Duodenal mucosa (tissue), 2 donors: ENCODE measurements around the gene SP100.

ENCODE experiments used
- H3K27ac ChIP-seq: one replicate; pipeline ENCODE4 v1.7.0; 2013; ENCODE audit warnings: low read depth, low read length
- H3K27me3 ChIP-seq, 2 donors: one replicate each; pipeline ENCODE4 v1.7.0; 2013; ENCODE audit warnings: low read length in 2 of 2, control low read depth in 1 of 2; ENCODE audit not compliant: insufficient read depth in 2 of 2, control insufficient read depth in 1 of 2
- H3K36me3 ChIP-seq, 2 donors: one replicate each; pipeline ENCODE4 v1.7.0; 2013; ENCODE audit warnings: low read length in 2 of 2, control low read depth in 1 of 2; ENCODE audit not compliant: insufficient read depth in 2 of 2, control insufficient read depth in 1 of 2
- H3K4me1 ChIP-seq, 2 donors: one replicate each; pipeline ENCODE4 v1.7.0; 2013; ENCODE audit warnings: low read length in 2 of 2, control low read depth in 1 of 2; ENCODE audit not compliant: insufficient read depth in 2 of 2, control insufficient read depth in 1 of 2
- H3K4me3 ChIP-seq, 2 donors: one replicate each; pipeline ENCODE4 v1.7.0; 2013; ENCODE audit warnings: low read length in 2 of 2, low read depth in 1 of 2
- H3K9ac ChIP-seq, 2 donors: one replicate each; pipeline ENCODE4 v1.7.0; 2013; ENCODE audit warnings: low read length in 2 of 2, low read depth in 1 of 2
- H3K9me3 ChIP-seq, 2 donors: one replicate each; pipeline ENCODE4 v1.7.0; 2013; ENCODE audit warnings: low read length in 2 of 2, control low read depth in 1 of 2; ENCODE audit not compliant: control insufficient read depth in 1 of 2

SP100 gene

DNA sequence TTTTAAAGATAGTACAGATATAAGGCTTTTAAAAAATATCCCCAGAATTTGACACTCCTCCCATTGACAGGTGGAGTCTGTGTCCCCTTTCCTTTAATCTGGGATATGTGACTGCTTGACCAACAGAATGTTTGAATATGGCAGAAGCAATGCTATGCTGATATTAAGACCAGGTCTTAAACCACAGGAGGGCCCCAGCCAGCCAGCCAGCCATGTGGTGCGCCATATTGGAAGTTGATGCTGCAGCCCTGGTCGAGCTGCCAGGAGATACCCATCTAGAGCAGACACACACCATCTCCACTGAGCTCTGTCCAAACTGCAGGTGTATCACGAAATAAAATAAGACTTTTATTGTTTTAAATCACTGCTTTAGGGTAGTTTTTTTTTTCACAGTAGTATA, 174.3 kb downstream of the SP100 start:
- Histone ChIP-seq H3K4me1 (peaks cover 0 to 3% of the 10 kb centered on the region in 2 donors), H3K27ac (no peak overlapping the region), H3K9ac (no peak overlapping the region), H3K4me3 (no peak overlapping the region), H3K27me3 (no peaks in the 10 kb centered on the region), H3K9me3 (no peaks in the 10 kb centered on the region), H3K36me3 (no peaks in the 10 kb centered on the region)

GRCh38 chr2:230591850-230592249, 175.8 kb downstream of the SP100 start:
- no peak overlapping the region for H3K4me3 ChIP-seq
- no peak overlapping the region for H3K9ac ChIP-seq
- no peak overlapping the region for H3K27ac ChIP-seq
- no peaks in the 10 kb centered on the region for H3K9me3 ChIP-seq
- H3K36me3 ChIP-seq = no peaks in the 10 kb centered on the region
- H3K27me3 ChIP-seq = no peaks in the 10 kb centered on the region
- peaks cover 0 to 3% of the 10 kb centered on the region in 2 donors for H3K4me1 ChIP-seq

- H3K9ac ChIP-seq = no peak overlapping the region
- H3K36me3 ChIP-seq = no peaks in the 10 kb centered on the region
- no peak overlapping the region for H3K27ac ChIP-seq
- no peaks in the 10 kb centered on the region for H3K27me3 ChIP-seq
- H3K4me3 ChIP-seq = no peak overlapping the region
- peaks cover 0 to 3% of the 10 kb centered on the region in 2 donors for H3K4me1 ChIP-seq
- H3K9me3 ChIP-seq = no peaks in the 10 kb centered on the region
Observed at GRCh38 chr2:230592775-230593174, 176.8 kb downstream of the SP100 start.
